Measurements from ENCODE around the gene POLR2A.

Gene POLR2A

GRCh38 chr17:7512105-7512504 lies 27.9 kb downstream of the POLR2A start:
- Histone ChIP-seq H3K79me1 (ENCODE audit: low read length) (no peaks in the 10 kb centered on the region), H3K4me3 (ENCODE audit: low read depth, low read length) (no peak overlapping the region), H4K12ac (ENCODE audit: low read depth, low read length) (no peak overlapping the region), H3K23ac (ENCODE audit: low read length) (no peak overlapping the region), H3K27ac (ENCODE audit: low read depth, low read length) (no peak overlapping the region), H3K4me1 (ENCODE audit: control insufficient read depth in 1 of 2, insufficient read depth in 2 of 2, low read length in 2 of 2) (no peaks in the 10 kb centered on the region), H3K4ac (ENCODE audit: low read depth, low read length) (no peak overlapping the region), H3K36me3 (ENCODE audit: control insufficient read depth in 1 of 2, insufficient read depth in 2 of 2, low read length in 2 of 2) (peaks cover 70 to 71% of the 10 kb centered on the region in 2 experiments), H3K9ac (ENCODE audit: low read length) (no peak overlapping the region), H2BK12ac (ENCODE audit: low read length) (no peak overlapping the region), H3K14ac (ENCODE audit: low read length) (no peak overlapping the region), H3K27me3 (ENCODE audit: insufficient read depth, low read length) (no peaks in the 10 kb centered on the region), H2BK120ac (ENCODE audit: insufficient read depth, low read length, poor library complexity) (no peak overlapping the region), H3K9me3 (ENCODE audit: insufficient read depth, low read depth, low read length) (peaks cover 2% of the 10 kb centered on the region), H3K4me2 (ENCODE audit: low read length) (no peak overlapping the region), H4K91ac (ENCODE audit: low read depth, low read length) (no peak overlapping the region), H4K8ac (ENCODE audit: low read depth, low read length) (no peak overlapping the region), H2BK5ac (ENCODE audit: low read depth, low read length, poor library complexity) (no peak overlapping the region), H3K79me2 (ENCODE audit: control insufficient read depth, insufficient read depth, low read length, poor library complexity) (no peaks in the 10 kb centered on the region), H2AK5ac (ENCODE audit: low read length) (no peak overlapping the region), H3K18ac (ENCODE audit: low read length) (no peak overlapping the region), H2AFZ (ENCODE audit: insufficient read depth, low read length, poor library complexity) (no peak overlapping the region)
- no peak for DNase-seq
- no CpG with 5 or more reads among the region's 15 CpGs for WGBS (ENCODE audit: extremely low coverage, insufficient coverage, insufficient read length)

GRCh38 chr17:7512824-7513540 lies 28.8 kb downstream of the POLR2A start:
- no peak overlapping the region for H3K4ac ChIP-seq (ENCODE audit: low read depth, low read length)
- H4K8ac ChIP-seq (ENCODE audit: low read depth, low read length) = no peak overlapping the region
- H3K79me2 ChIP-seq (ENCODE audit: control insufficient read depth, insufficient read depth, low read length, poor library complexity) = no peaks in the 10 kb centered on the region
- H2AK5ac ChIP-seq (ENCODE audit: low read length) = no peak overlapping the region
- peaks cover 2% of the 10 kb centered on the region for H3K9me3 ChIP-seq (ENCODE audit: insufficient read depth, low read depth, low read length)
- H2AFZ ChIP-seq (ENCODE audit: insufficient read depth, low read length, poor library complexity) = no peak overlapping the region
- H2BK12ac ChIP-seq (ENCODE audit: low read length) = no peak overlapping the region
- no peak overlapping the region for H2BK5ac ChIP-seq (ENCODE audit: low read depth, low read length, poor library complexity)
- no peak overlapping the region for H3K18ac ChIP-seq (ENCODE audit: low read length)
- WGBS (ENCODE audit: extremely low coverage, insufficient coverage, insufficient read length) = 100% methylated on average over 2 of the region's 20 CpGs
- H3K23ac ChIP-seq (ENCODE audit: low read length) = no peak overlapping the region
- H3K27me3 ChIP-seq (ENCODE audit: insufficient read depth, low read length) = no peaks in the 10 kb centered on the region
- H3K79me1 ChIP-seq (ENCODE audit: low read length) = no peaks in the 10 kb centered on the region
- H4K91ac ChIP-seq (ENCODE audit: low read depth, low read length) = no peak overlapping the region
- H3K4me1 ChIP-seq (ENCODE audit: control insufficient read depth in 1 of 2, insufficient read depth in 2 of 2, low read length in 2 of 2) = no peaks in the 10 kb centered on the region
- H4K12ac ChIP-seq (ENCODE audit: low read depth, low read length) = no peak overlapping the region
- DNase-seq = no peak
- no peak overlapping the region for H3K27ac ChIP-seq (ENCODE audit: low read depth, low read length)
- H3K14ac ChIP-seq (ENCODE audit: low read length) = no peak overlapping the region
- H2BK120ac ChIP-seq (ENCODE audit: insufficient read depth, low read length, poor library complexity) = no peak overlapping the region
- H3K36me3 ChIP-seq (ENCODE audit: control insufficient read depth in 1 of 2, insufficient read depth in 2 of 2, low read length in 2 of 2) = peaks cover 65 to 68% of the 10 kb centered on the region in 2 experiments
- no peak overlapping the region for H3K4me2 ChIP-seq (ENCODE audit: low read length)
- H3K9ac ChIP-seq (ENCODE audit: low read length) = no peak overlapping the region
- H3K4me3 ChIP-seq (ENCODE audit: low read depth, low read length) = peak overlapping the region; percentile 23

- WGBS (ENCODE audit: extremely low coverage, insufficient coverage, insufficient read length) = 100% methylated on average over 1 of the region's 17 CpGs
- Histone ChIP-seq H3K14ac (ENCODE audit: low read length) (no peak overlapping the region), H3K23ac (ENCODE audit: low read length) (no peak overlapping the region), H2BK5ac (ENCODE audit: low read depth, low read length, poor library complexity) (no peak overlapping the region), H4K12ac (ENCODE audit: low read depth, low read length) (no peak overlapping the region), H3K18ac (ENCODE audit: low read length) (no peak overlapping the region), H3K9ac (ENCODE audit: low read length) (no peak overlapping the region), H3K27ac (ENCODE audit: low read depth, low read length) (no peak overlapping the region), H3K4me2 (ENCODE audit: low read length) (no peak overlapping the region), H3K4me1 (ENCODE audit: control insufficient read depth in 1 of 2, insufficient read depth in 2 of 2, low read length in 2 of 2) (no peaks in the 10 kb centered on the region), H3K4ac (ENCODE audit: low read depth, low read length) (no peak overlapping the region), H4K8ac (ENCODE audit: low read depth, low read length) (no peak overlapping the region), H3K79me2 (ENCODE audit: control insufficient read depth, insufficient read depth, low read length, poor library complexity) (no peaks in the 10 kb centered on the region), H3K79me1 (ENCODE audit: low read length) (no peaks in the 10 kb centered on the region), H3K36me3 (ENCODE audit: control insufficient read depth in 1 of 2, insufficient read depth in 2 of 2, low read length in 2 of 2) (peaks cover 55 to 58% of the 10 kb centered on the region in 2 experiments), H2BK12ac (ENCODE audit: low read length) (no peak overlapping the region), H3K9me3 (ENCODE audit: insufficient read depth, low read depth, low read length) (peaks cover 2% of the 10 kb centered on the region), H3K27me3 (ENCODE audit: insufficient read depth, low read length) (no peaks in the 10 kb centered on the region), H4K91ac (ENCODE audit: low read depth, low read length) (no peak overlapping the region), H2AFZ (ENCODE audit: insufficient read depth, low read length, poor library complexity) (no peak overlapping the region), H2BK120ac (ENCODE audit: insufficient read depth, low read length, poor library complexity) (no peak overlapping the region), H3K4me3 (ENCODE audit: low read depth, low read length) (no peak overlapping the region), H2AK5ac (ENCODE audit: low read length) (no peak overlapping the region)
- no peak for DNase-seq
Observed at GRCh38 chr17:7513850-7514419, 29.8 kb downstream of the POLR2A start.

- no peaks in the 10 kb centered on the region for H3K27me3 ChIP-seq (ENCODE audit: insufficient read depth, low read length)
- peaks cover under 1% of the 10 kb centered on the region for H3K9me3 ChIP-seq (ENCODE audit: insufficient read depth, low read depth, low read length)
- H3K4me3 ChIP-seq (ENCODE audit: low read depth, low read length) = no peak overlapping the region
- no peak overlapping the region for H2AK5ac ChIP-seq (ENCODE audit: low read length)
- no peak overlapping the region for H2BK12ac ChIP-seq (ENCODE audit: low read length)
- H3K9ac ChIP-seq (ENCODE audit: low read length) = no peak overlapping the region
- no peak overlapping the region for H4K91ac ChIP-seq (ENCODE audit: low read depth, low read length)
- no CpG with 5 or more reads among the region's 13 CpGs for WGBS (ENCODE audit: extremely low coverage, insufficient coverage, insufficient read length)
- no peak for DNase-seq
- no peak overlapping the region for H2AFZ ChIP-seq (ENCODE audit: insufficient read depth, low read length, poor library complexity)
- H3K79me1 ChIP-seq (ENCODE audit: low read length) = no peaks in the 10 kb centered on the region
- H3K4me2 ChIP-seq (ENCODE audit: low read length) = no peak overlapping the region
- no peaks in the 10 kb centered on the region for H3K4me1 ChIP-seq (ENCODE audit: control insufficient read depth in 1 of 2, insufficient read depth in 2 of 2, low read length in 2 of 2)
- H3K4ac ChIP-seq (ENCODE audit: low read depth, low read length) = no peak overlapping the region
- peaks cover 35 to 39% of the 10 kb centered on the region in 2 experiments for H3K36me3 ChIP-seq (ENCODE audit: control insufficient read depth in 1 of 2, insufficient read depth in 2 of 2, low read length in 2 of 2)
- no peak overlapping the region for H3K27ac ChIP-seq (ENCODE audit: low read depth, low read length)
- H3K14ac ChIP-seq (ENCODE audit: low read length) = no peak overlapping the region
- H4K8ac ChIP-seq (ENCODE audit: low read depth, low read length) = no peak overlapping the region
- H3K79me2 ChIP-seq (ENCODE audit: control insufficient read depth, insufficient read depth, low read length, poor library complexity) = no peaks in the 10 kb centered on the region
- H2BK120ac ChIP-seq (ENCODE audit: insufficient read depth, low read length, poor library complexity) = no peak overlapping the region
- H2BK5ac ChIP-seq (ENCODE audit: low read depth, low read length, poor library complexity) = no peak overlapping the region
- H3K23ac ChIP-seq (ENCODE audit: low read length) = no peak overlapping the region
- no peak overlapping the region for H4K12ac ChIP-seq (ENCODE audit: low read depth, low read length)
- no peak overlapping the region for H3K18ac ChIP-seq (ENCODE audit: low read length)
Observed at GRCh38 chr17:7515911-7516610, 31.9 kb downstream of the POLR2A start.
